AG04450 (cell line): Measurements from ENCODE around the gene TTLL13. TPM values are rescaled to one million over a fixed set of nuclear protein-coding genes. Genes with fewer than 3 reads are reported as not detected.

Source experiments
- CTCF ChIA-PET: fragments of 300-600, 350-600 bp; formaldehyde crosslinking; extraction: SDS; loops from one replicate; lab custom pipeline; 2022; ENCODE audit warnings: antibody characterized with exemption, inconsistent platforms; lab: Charles Lee
- POLR2A ChIA-PET: fragments of 350-600 bp; formaldehyde crosslinking; extraction: SDS; loops from one replicate; lab custom pipeline; 2021; ENCODE audit warnings: antibody characterized with exemption, inconsistent platforms; lab: Yijun Ruan, JAX
- DNase-seq: peaks from one replicate; pipeline ENCODE4 v3.0.0-alpha.2; 2011; ENCODE audit warnings: low read depth, low spot score
- H3K27ac ChIP-seq: one replicate; pipeline ENCODE4 v1.5.1; 2012; ENCODE audit warnings: low read depth, low read length, control low read depth
- H3K27me3 ChIP-seq: one replicate; pipeline ENCODE4 v1.6.0; 2012; ENCODE audit warnings: low read length; ENCODE audit not compliant: control insufficient read depth, insufficient read depth
- H3K4me3 ChIP-seq: 2 replicates; pipeline ENCODE4 v1.5.1; 2011; ENCODE audit warnings: mild to moderate bottlenecking, low read depth, low read length, control low read depth
- H3K9me3 ChIP-seq: 2 replicates; pipeline ENCODE4 v1.5.1; 2012; ENCODE audit warnings: low read length; ENCODE audit not compliant: control insufficient read depth, insufficient read depth
- CTCF ChIP-seq: IDR thresholded peaks from 2 replicates; pipeline ENCODE4 v1.5.1; 2011; ENCODE audit warnings: low read depth, low read length, control low read depth, inconsistent platforms
- polyA plus RNA-seq: library from polyadenylated mRNA; depleted of rRNA; stranded (reverse); fragments of >200 nt; gene quantifications from 2 replicates; pipeline ENCODE4 v1.2.3, GENCODE V29; 2011

TTLL13 gene
- polyA plus RNA-seq, 1 experiment: 0.04 TPM

- Histone ChIP-seq H3K27ac (no peak overlapping the region), H3K4me3 (no peak overlapping the region), H3K9me3 (no peaks in the 10 kb centered on the region), H3K27me3 (no peaks in the 10 kb centered on the region)
- no peak for DNase-seq
- CTCF ChIA-PET: interaction anchor here (0.6 kb wide), 1 partner anchor 712 kb away, joined by 3 read pairs; no protein-coding TSS in a partner anchor
- POLR2A ChIA-PET: no interaction called here
- TF ChIP-seq CTCF: no peak
These were observed 38.8 kb upstream of the TTLL13 start for GRCh38 chr15:90210593-90210992.

- no peak overlapping the region for H3K27ac ChIP-seq
- no peak for DNase-seq
- ChIA-PET CTCF (interaction anchor here (0.6 kb wide), 1 partner anchor 711 kb away, joined by 3 read pairs; no protein-coding TSS in a partner anchor), POLR2A (no interaction called here)
- no peak overlapping the region for H3K4me3 ChIP-seq
- H3K27me3 ChIP-seq: no peaks in the 10 kb centered on the region
- H3K9me3 ChIP-seq: no peaks in the 10 kb centered on the region
- no peak for TF ChIP-seq CTCF
These were observed 38.3 kb upstream of the TTLL13 start for GRCh38 chr15:90211009-90211408.

GRCh38 chr15:90211440-90212143 is 37.8 kb upstream of the TTLL13 start:
- POLR2A ChIA-PET: interaction anchor here (0.6 kb wide), 1 partner anchor 55 kb away, joined by 5 read pairs; no protein-coding TSS in a partner anchor
- CTCF ChIA-PET: interaction anchor here (0.7 to 1.8 kb wide), 3 partner anchors 8 to 21 kb away, joined by 3 to 6 read pairs (median 4); no protein-coding TSS in a partner anchor
- Histone ChIP-seq H3K4me3 (no peak overlapping the region), H3K9me3 (no peaks in the 10 kb centered on the region), H3K27ac (peak overlapping the region; percentile 11), H3K27me3 (no peaks in the 10 kb centered on the region)
- no peak for TF ChIP-seq CTCF
- DNase-seq: no peak

- no peak overlapping the region for H3K4me3 ChIP-seq
- TF ChIP-seq CTCF: no peak
- POLR2A ChIA-PET: interaction anchor here (0.6 kb wide), 1 partner anchor 56 kb away, joined by 5 read pairs; no protein-coding TSS in a partner anchor
- H3K9me3 ChIP-seq: no peaks in the 10 kb centered on the region
- H3K27ac ChIP-seq: no peak overlapping the region
- H3K27me3 ChIP-seq: no peaks in the 10 kb centered on the region
- no peak for DNase-seq
- CTCF ChIA-PET: interaction anchor here (0.7 to 1.8 kb wide), 3 partner anchors 7 to 20 kb away, joined by 3 to 6 read pairs (median 4); no protein-coding TSS in a partner anchor
These were observed 36.9 kb upstream of the TTLL13 start for GRCh38 chr15:90212221-90213098.
